ENCODE measurements around the gene HOXA2.

Gene HOXA2

GRCh38 chr7:27141137-27141922 lies 38.8 kb upstream of the HOXA2 start:
- DNase-seq (ENCODE audit: low read depth), result no peak

- no peak for DNase-seq (ENCODE audit: low read depth)
Observed at GRCh38 chr7:27140126-27140857, 37.8 kb upstream of the HOXA2 start.

- no peak for DNase-seq (ENCODE audit: low read depth)
Observed at GRCh38 chr7:27139334-27140125, 37.0 kb upstream of the HOXA2 start.

- DNase-seq (ENCODE audit: low read depth), result no peak
Observed at GRCh38 chr7:27138985-27139333, 36.5 kb upstream of the HOXA2 start.

GRCh38 chr7:27138472-27138871 lies 36.0 kb upstream of the HOXA2 start:
- DNase-seq (ENCODE audit: low read depth), result no peak

GRCh38 chr7:27137640-27138315 lies 35.3 kb upstream of the HOXA2 start:
- DNase-seq (ENCODE audit: low read depth), result no peak

GRCh38 chr7:27134392-27134791 lies 31.9 kb upstream of the HOXA2 start:
- DNase-seq (ENCODE audit: low read depth), result no peak

GRCh38 chr7:27133409-27134231 lies 31.1 kb upstream of the HOXA2 start:
- DNase-seq (ENCODE audit: low read depth), result no peak

- no peak for DNase-seq (ENCODE audit: low read depth)
Observed at GRCh38 chr7:27132978-27133377, 30.5 kb upstream of the HOXA2 start.

GRCh38 chr7:27132214-27132613 lies 29.7 kb upstream of the HOXA2 start:
- DNase-seq (ENCODE audit: low read depth), result no peak

- no peak for DNase-seq (ENCODE audit: low read depth)
Observed at GRCh38 chr7:27131390-27131819, 28.9 kb upstream of the HOXA2 start.

GRCh38 chr7:27130540-27131389 lies 28.3 kb upstream of the HOXA2 start, which contains the start of gene HOXA4:
TSS of gene HOXA4 (minus strand) at chr7:27130757. CDS start at chr7:27130733, 24 bp downstream.
- DNase-seq (ENCODE audit: low read depth), result no peak

- DNase-seq (ENCODE audit: low read depth), result no peak
Observed at GRCh38 chr7:27129729-27130539, 27.5 kb upstream of the HOXA2 start.

- no peak for DNase-seq (ENCODE audit: low read depth)
Observed at GRCh38 chr7:27128776-27129728, 26.6 kb upstream of the HOXA2 start.

GRCh38 chr7:27128034-27128433 lies 25.6 kb upstream of the HOXA2 start:
- no peak for DNase-seq (ENCODE audit: low read depth)

- DNase-seq (ENCODE audit: low read depth), result no peak
Observed at GRCh38 chr7:27126596-27127327, 24.3 kb upstream of the HOXA2 start.

- DNase-seq (ENCODE audit: low read depth), result no peak
Observed at GRCh38 chr7:27125986-27126394, 23.5 kb upstream of the HOXA2 start.
